ENCODE results near the gene PALS2.

DNA sequence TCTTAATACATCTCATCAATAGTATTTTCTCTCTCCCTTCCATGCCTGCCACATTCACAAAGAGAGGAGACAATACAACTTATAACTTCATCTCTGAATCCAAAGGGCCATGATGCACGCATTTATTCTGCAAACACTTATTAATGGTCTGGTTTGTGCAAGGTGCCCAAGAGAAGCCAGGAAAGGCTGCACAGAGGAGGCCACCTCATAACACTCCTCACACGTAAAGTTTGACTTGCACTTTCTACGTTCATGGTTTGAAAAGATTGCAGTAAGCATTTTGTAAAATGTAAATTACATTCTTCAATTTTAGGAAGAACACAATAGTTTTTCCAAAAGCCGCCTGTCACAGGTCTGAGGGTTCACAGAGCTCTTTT lies 1.2 kb upstream of the PALS2 start:
- TF ChIP-seq, protein P1, sequence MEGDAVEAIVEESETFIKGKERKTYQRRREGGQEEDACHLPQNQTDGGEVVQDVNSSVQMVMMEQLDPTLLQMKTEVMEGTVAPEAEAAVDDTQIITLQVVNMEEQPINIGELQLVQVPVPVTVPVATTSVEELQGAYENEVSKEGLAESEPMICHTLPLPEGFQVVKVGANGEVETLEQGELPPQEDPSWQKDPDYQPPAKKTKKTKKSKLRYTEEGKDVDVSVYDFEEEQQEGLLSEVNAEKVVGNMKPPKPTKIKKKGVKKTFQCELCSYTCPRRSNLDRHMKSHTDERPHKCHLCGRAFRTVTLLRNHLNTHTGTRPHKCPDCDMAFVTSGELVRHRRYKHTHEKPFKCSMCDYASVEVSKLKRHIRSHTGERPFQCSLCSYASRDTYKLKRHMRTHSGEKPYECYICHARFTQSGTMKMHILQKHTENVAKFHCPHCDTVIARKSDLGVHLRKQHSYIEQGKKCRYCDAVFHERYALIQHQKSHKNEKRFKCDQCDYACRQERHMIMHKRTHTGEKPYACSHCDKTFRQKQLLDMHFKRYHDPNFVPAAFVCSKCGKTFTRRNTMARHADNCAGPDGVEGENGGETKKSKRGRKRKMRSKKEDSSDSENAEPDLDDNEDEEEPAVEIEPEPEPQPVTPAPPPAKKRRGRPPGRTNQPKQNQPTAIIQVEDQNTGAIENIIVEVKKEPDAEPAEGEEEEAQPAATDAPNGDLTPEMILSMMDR (conservative IDR thresholded peaks at IDR 0.05; ENCODE audit: low read depth, low read length), result no peak
- TF ChIP-seq EZH2 (IDR thresholded peaks at IDR 0.05; ENCODE audit: borderline replicate concordance, low read depth, low read length, poor library complexity, severe bottlenecking), result no peak

Measured in A673 (cell line).